GM19397 (cell line): Measurements from ENCODE around the gene NEK1.
"Not testable (repeated sequence)": the region's sequence is repeated elsewhere in the genome, so short reads cannot be mapped to it uniquely, and the experiment has no call there.

ENCODE experiments used
- ATAC-seq: cut with Tn5 transposase; IDR thresholded peaks from one replicate; pipeline ENCODE4 v1.9.1; 2021; ENCODE audit warnings: mild to moderate bottlenecking, moderate library complexity; ENCODE audit not compliant: unreplicated experiment

Gene NEK1

DNA sequence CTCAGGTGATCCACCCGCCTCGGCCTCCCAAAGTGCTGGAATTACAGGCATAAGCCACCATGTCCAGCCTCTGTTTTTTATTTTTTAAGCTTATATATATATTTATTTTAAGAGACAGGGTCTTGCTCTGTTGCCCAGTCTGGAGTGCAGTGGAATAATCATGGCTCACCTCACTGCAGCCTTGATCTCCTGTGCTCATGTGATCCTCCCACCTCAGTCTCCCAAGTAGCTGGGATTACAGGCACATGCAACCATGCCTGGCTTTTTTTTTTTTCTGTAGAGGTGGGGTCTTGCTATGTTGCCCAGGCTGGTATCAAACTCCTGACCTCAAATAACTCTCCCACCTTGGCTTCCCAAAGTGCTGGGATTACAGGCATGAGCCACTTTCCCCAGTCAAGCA is 184.7 kb downstream of the NEK1 start:
- not testable (repeated sequence) for ATAC-seq

DNA sequence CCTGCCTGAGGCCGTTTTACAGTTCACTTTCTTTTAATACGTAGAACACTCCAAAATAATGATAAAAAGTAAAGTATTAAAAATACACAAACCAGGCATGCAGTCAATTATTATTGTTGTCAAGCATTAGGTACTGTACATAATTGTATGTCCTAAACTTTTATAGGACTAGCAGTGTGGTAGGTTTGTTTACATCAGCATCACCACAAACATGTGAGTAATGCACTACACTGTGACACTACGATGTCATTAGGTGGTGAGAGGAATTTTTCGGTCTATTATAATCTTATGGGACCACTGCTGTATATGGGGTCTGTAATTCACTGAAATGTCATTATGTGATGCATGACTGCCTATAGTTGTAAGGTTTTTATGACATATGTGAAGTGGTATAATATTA is 192.1 kb downstream of the NEK1 start:
- ATAC-seq = no peak

DNA sequence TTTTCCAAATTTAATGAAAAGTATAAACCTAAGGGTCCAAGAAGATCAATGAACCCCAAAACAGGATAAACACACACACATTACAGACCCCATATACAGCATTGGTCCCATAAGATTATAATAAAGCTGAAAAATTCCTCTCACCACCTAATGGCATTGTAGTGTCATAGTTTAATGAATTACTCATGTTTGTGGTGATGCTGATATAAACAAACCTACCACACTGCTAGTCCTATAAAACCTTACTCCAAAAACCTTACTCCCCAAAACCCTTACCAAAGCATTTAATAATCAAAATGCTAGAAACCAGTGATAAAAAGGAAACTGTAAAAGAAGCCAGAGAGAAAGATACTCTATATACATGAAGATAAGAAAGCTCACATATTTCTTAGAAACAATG is 193.5 kb downstream of the NEK1 start:
- no peak for ATAC-seq

DNA sequence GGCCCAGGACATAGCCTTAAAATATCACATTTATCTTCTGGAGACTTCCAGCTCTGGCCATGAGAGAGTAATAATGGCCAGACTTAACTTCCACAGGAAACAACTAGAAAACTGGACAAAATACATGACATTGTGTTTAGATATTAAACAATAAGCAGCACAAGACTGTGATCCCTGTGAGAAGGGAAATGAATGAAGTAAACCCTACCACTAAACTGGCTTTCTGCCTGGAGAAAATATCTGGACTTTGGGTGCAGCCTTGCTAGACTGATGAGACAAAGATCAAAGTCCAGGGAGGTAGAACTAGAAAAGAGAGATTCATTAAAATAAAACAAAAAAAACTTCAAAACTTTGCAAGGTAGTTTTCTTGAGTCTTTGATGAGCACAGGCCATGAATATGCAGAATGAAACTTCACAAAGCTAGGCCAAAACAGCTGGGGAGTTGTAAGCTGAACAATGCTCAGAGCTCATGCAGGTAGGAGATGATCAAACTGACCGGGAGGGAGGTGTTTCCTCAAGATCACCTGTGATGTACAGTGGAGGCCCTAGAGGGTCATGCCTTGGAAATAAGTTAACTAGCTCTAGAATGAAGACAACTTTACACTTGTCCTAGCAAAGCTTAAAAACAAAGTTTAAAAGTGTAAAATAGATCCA is 194.6 kb downstream of the NEK1 start:
- ATAC-seq = no peak

DNA sequence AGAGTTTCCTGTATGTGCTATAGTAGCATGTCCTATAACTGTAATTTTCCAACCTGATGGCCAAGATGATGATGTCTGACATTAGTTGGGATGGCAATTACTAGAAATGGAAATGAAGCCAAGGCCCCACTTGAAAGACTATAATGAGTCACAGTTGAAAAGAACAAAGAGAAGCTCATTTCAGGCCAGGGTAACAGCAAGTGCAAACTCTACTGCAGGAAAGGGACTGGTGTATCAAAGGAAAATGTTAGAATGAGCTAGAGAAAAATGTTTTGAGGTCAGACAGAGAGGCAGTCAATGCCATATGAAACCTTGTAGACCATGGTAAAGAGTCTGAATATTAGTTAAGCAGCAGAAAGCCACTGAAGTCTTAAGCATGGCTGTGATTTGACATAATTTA is 195.4 kb downstream of the NEK1 start:
- no peak for ATAC-seq

DNA sequence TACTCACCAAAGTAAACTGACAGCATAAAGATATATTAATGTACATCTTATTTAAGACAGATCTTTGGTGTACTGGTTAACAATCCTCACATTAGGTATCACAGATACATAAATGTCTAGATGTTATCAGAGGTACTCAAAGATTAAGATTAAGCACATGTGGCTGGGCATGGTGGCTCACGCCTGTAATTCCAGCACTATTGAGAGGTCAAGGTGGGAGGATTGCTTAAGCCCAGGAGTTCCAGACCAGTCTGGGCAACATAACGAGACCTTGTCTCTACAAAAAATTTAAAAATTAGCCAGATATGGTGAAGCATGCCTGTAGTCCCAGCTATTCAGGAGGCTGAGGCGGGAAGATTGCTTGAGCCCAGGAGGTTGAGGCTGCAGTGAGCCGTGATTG is 195.9 kb downstream of the NEK1 start:
- no peak for ATAC-seq

DNA sequence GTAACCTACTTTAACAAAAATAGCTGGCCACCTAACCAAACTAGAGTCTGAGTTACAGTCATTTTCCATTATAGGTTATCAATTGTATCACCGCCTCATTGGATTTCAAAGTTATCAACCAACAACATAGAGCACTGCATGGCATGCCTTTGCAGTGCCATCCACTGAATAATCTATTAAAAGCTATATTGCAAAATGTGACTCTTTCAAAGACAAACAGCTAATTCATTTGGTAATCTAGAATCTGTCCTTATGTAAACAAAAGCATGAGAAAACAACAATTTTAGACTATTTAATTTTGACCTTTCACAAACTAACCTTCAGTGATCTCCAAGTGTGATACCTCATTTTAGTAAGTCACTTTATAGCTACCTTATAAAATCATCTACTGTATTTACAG is 197.5 kb downstream of the NEK1 start:
- ATAC-seq = no peak

DNA sequence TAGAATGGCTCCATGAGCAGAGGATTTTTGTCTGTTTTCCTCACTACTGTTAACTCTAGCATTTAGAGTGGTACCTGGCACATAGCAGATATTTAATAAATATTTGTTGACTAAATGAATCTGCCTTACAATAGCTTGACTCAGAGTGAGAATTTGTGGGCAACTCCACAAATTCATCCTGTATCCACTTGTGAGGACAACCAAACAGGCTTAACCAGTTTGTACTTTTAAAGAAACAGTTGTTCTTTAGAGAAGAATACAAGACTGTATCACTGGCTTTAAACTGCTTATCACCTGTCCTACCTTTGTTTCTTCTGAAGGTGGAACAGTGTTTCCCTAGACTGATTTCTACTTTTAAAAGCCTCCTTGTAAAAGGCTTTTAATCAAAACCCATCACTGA is 200.3 kb downstream of the NEK1 start:
- no peak for ATAC-seq

DNA sequence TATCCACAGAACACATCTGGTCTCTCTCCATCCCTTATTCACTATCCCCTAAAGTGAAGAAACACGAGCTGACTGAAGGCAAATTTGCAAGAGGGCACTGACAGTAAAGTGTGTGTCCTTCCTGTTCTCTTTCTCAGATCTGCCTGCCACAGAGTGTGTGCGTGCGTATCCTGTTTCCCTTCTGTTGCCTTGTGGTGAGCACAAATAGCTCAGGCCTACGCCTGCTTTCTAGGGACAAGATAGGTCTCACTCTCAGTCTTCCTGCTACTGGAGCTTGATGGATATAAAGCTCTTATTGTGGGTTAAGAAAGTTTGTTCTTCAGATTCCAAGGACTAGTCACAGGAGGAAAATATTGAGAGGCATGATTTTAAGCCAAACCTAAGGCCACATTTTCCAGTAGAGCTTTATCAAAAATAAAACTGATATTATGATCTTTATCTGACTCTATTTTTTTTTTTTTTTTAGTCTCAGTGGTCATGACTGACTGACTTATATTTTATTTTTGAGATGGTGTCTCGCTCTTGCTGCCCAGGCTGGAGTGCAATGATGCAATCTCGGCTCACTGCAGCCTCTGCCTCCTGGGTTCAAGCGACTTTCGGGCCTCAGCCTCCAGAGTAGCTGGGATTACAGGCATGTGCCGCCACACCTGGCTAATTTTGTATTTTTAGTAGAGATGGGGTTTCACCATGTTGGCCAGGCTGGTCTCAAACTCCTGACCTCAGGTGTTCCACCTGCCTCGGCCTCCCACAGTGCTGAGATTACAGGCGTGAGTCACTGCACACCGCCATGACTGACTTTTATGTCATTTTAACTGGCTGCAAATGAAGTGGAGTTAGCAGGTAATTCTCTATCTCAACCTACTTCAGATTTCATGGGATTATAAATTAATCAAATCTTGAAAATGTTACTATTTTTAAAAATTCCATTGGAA is 201.3 kb downstream of the NEK1 start:
- peak; percentile 99 for ATAC-seq

DNA sequence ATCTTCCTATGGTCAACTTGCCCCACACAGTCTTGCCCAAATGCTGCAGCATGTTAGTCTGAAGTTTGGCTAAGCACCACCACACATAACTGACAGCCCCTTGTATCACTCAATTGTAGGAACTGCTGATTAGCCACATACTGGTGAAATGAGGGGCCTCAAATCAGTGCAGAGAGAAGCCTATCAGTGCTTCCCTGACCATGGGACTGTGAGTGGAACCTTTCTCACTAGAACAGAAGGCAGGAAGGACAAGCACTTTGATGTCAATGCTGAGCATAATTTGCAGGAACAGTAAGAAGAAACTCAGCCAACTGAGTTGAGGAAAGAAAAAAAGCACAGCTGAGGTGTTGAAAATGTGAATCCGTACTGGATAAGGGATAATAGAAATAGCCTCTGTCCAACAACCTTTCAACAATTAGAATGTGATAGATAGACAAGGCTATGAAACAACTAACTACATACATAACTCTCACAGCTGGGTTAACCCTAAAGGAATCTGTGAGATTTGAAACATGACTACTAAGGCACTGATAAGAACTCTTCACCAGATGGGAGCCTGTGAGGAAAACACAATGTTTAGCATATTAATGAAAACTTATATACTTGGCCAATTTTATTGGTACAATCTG is 205.1 kb downstream of the NEK1 start:
- ATAC-seq = no peak

DNA sequence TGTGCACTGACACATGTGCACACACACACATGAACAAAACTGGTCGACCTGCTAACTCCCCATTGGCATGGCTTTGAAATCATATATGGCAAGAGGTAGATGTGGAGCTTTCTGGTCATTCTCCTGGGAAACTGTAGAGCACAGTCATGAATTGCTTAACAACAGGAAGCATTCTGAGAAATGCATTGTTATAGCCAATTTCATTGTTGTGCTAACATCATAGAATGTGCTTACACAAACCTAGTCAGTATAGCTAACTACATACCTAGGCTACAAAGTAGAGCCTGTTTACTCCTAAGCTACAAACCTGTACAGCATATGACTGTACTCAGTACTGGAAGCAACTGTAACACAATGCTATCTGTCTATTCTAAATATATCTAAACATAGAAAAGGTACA is 207.4 kb downstream of the NEK1 start:
- ATAC-seq = no peak

DNA sequence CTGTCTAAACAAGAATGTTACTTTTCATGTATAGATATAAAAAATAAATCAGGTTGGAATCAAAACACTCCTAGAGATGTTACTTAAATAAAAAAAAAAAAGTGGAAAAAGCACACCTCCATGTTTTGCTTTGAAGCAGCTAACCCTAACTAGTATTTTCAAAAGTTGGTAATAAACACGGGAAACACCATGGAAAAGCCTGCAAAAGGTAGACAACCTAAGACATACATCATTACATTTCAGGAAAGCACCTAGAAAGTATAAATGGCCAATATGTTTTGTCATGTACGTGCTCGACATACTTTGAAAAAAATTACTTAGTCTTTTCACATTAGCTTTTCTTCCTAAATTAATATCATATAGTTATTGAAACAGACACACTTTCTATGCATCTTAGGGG is 211.6 kb downstream of the NEK1 start:
- no peak for ATAC-seq

DNA sequence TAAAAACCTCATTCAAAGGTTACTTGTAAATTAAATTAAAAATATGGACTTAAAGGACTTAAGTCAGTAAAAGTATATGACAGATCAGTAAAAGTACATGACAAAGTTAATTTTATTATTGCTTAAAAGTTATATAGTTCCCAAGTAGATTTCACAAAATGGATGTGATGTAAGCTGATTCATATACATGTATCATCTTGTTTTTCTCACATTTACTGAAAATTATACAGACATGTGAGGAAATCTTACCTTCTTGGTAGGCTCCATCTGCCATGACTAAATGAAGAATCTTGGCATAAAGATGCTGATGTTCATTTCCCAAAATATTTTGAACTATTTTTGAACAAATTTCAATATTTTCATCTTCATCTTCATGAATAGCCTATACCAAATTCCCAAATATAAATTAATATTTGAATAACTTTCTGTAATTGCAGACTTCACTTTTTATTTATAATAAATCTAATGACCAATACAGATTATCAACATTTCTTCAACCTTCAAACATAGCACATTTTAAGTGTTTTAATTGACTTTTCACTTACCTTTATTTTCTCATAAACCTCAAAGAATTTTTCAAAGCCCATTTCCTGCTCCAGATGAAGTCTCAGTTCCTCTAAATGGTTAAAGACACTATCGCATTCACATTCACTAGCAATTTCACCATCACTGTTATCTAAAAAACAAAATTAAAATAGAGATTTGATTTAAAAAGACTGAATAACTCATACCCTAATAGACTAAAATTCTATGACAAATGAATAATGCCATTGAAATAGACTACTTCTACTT is 212.2 kb downstream of the NEK1 start:
- ATAC-seq = no peak

DNA sequence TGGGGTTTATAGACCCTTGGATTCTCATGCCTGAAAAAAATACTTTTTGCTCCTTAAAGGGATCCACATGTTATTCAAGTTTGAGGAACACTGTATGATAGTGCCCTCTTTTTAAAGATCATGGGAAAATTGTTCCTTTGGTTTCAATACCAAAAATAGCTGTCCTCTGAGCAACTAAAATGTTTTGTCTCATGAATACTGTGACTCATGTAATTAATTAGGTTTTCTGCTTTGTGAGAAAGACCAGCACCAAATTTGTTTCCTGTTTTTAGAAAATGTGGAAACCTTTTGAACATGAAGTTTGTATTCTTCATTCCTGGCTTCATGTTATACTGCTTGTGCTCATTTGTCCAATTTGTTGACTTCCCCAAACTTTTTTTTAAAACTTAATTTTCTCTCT is 214.1 kb downstream of the NEK1 start:
- no peak for ATAC-seq

DNA sequence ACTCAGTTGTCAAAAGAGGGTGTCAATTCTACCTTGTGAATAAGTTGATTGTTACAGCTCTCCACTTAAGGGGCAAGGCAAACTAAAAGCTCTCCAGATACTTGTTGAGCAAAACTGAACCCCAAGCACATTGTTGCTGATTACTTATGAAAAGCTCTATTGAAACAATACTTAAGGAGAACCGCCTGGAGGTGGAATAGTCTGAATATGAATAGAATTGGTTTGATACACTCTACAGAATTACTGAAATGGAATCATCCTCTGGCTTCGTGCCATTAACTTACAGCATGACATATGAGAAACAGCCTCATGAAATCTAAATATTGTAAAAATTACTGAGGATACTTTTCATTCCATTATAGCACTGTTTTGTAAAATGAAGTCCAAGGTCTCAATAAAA is 214.6 kb downstream of the NEK1 start:
- no peak for ATAC-seq

DNA sequence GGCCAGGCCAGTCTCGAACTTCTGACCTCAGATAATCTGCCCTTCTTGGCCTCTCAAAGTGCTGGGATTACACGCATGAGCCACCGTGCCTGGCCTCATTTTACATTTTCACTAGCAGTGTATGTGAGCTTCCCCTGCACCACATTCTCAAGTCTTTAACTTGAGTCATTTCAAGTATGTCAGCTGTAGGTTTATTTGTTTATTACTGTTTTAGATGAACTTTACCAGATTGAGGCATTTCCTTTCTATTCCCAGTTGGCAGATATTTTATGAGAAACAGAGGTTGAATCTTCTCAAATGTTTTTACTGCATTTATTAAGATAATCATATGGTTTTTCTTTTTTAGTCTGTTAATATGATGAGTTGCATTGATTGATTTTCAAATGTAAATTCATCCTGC is 227.0 kb downstream of the NEK1 start:
- ATAC-seq = no peak

DNA sequence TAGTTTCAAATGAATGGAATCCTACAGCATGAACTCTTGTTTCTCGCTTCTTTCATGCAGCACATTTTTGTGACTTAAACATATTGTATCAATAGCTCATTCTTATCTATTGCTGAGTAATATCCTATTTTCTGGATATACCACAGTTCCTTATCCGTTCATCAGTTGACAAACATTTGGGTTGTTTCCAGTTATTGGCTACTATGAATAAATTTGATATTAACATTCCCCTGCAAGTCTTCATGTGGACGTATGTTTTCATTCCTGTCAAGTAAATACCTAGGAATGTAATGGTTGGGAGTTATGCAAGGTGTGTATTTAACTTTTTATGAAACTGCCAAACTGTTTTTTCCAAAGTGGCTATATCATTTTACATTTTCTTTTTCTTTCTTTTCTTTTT is 227.6 kb downstream of the NEK1 start:
- ATAC-seq = no peak

DNA sequence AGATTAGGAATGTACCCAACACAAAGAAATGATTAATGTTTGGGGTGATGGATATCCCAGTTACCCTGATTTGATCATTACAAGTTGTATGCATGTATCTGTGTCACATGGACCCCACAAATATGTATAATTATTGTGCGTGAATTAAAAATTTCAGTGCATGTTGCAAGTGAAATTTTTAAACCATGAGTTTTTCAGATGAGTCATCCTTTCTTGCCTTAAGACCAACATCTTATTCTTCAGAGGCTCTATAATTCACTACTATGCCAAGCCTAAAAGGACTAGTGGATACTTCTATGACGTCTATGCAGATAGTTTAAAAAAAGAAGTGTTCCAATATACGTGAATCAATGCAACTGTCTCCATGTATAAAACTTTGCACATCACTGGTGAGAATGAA is 228.7 kb downstream of the NEK1 start:
- ATAC-seq = no peak

DNA sequence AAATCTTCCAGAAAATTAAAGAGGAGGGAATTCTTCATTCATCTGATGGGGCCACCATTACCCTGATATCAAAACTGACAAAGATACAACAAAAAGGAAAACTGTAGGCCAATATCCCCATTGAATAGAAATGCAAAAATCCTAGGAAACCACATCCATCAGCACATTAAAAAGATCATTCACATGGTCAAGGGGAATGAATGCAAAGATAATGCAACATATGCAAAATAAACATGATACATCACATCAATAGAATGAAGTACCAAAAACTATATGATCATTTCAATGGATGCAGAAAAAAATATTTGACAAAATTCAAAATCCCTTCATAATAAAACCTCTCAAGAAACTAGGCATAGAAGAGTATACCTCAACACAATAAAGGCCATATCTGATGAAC is 232.7 kb downstream of the NEK1 start:
- no peak for ATAC-seq

DNA sequence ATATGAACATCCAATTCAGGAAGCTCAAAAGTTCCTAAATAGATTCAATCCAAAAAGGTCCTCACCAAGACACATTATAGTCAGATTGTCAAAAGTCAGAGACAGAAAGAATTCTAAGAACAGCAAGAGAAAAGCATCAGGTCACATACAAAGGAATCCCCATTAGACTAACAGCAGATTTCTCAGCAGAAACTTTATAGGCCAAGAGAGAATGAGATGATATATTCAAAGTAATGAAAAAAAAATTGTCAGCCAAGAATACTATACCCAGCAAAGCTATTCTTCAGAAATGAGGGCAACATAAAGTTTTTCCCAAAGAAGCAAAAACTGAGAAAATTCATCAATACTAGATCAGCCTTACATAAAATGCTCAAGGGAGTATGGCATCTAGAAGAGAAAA is 235.0 kb downstream of the NEK1 start:
- ATAC-seq = no peak

DNA sequence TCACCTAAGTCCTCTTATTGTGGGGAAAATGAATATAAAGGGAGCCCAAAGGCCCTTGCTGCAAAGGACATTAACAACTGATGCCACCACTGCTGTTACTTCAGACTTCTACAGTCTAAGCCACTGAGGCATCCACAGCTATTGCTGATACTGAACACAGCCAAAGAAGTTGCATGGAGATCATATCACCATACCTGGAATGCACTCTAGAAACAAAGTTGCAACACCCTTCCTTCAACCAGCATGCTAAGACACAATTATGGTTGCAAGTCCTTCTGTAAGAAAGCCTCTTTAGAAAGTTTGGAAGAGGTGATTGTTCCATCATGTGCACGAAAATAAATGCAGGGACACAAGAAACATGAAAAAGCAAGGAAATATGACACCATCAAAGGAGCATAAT is 236.0 kb downstream of the NEK1 start:
- ATAC-seq = no peak
